ENCODE results near the gene CDH19. TPM values are rescaled to one million over a fixed set of nuclear protein-coding genes. Genes with fewer than 3 reads are reported as not detected.

Gene CDH19
- total and polyA plus RNA-seq, 4 experiments from 2014 or later = not detected

GRCh38 chr18:66564236-66564635 is 39.7 kb downstream of the CDH19 start:
- no peak overlapping the region for H3K27ac ChIP-seq (ENCODE audit: low read depth, low read length)
- intact Hi-C loops (cut with micrococcal nuclease) = no loop called here
- no peak for DNase-seq

GRCh38 chr18:66562279-66562678 is 41.6 kb downstream of the CDH19 start:
- no peaks in the 10 kb centered on the region for H3K4me1 ChIP-seq (ENCODE audit: insufficient read depth, low read length)
- H3K27me3 Mint-ChIP-seq = no peaks in the 10 kb centered on the region
- H3K4me3 ChIP-seq (ENCODE audit: low read length in 2 of 2) = no peak overlapping the region
- POLR2A ChIA-PET (ENCODE audit: partially characterized antibody) = no interaction called here
- H3K4me3 Mint-ChIP-seq = no peak overlapping the region
- intact Hi-C loops (cut with micrococcal nuclease) = no loop called here
- no peaks in the 10 kb centered on the region for H3K9me3 ChIP-seq (ENCODE audit: control insufficient read depth in 1 of 2, low read length in 2 of 2)
- DNase-seq = no peak
- no peaks in the 10 kb centered on the region for H3K4me1 Mint-ChIP-seq
- H3K27ac Mint-ChIP-seq = no peak overlapping the region
- no peak overlapping the region for H3K27ac ChIP-seq (ENCODE audit: low read depth, low read length)
- H3K36me3 Mint-ChIP-seq = no peaks in the 10 kb centered on the region
- CTCF ChIA-PET (ENCODE audit: partially characterized antibody) = no interaction called here
- H3K36me3 ChIP-seq (ENCODE audit: insufficient read depth, low read length) = no peaks in the 10 kb centered on the region
- no peaks in the 10 kb centered on the region for H3K27me3 ChIP-seq (ENCODE audit: insufficient read depth, low read length)
- peaks cover 0 to 4% (median under 1%) of the 10 kb centered on the region in 8 donors for H3K9me3 Mint-ChIP-seq

More at GRCh38 chr18:66564236-66564635, 39.7 kb downstream of the CDH19 start:
- ChIA-PET CTCF (ENCODE audit: partially characterized antibody) (no interaction called here), POLR2A (ENCODE audit: partially characterized antibody) (no interaction called here)
- Mint-ChIP-seq H3K27me3 (no peaks in the 10 kb centered on the region), H3K4me3 (no peak overlapping the region), H3K36me3 (no peaks in the 10 kb centered on the region), H3K4me1 (no peaks in the 10 kb centered on the region), H3K27ac (no peak overlapping the region), H3K9me3 (peaks cover 0 to 4% (median 0%) of the 10 kb centered on the region in 8 donors)
- H3K4me1 ChIP-seq (ENCODE audit: insufficient read depth, low read length) = no peaks in the 10 kb centered on the region
- no peaks in the 10 kb centered on the region for H3K27me3 ChIP-seq (ENCODE audit: insufficient read depth, low read length)
- H3K4me3 ChIP-seq (ENCODE audit: low read length in 2 of 2) = no peak overlapping the region
- H3K9me3 ChIP-seq (ENCODE audit: control insufficient read depth in 1 of 2, low read length in 2 of 2) = no peaks in the 10 kb centered on the region
- no peaks in the 10 kb centered on the region for H3K36me3 ChIP-seq (ENCODE audit: insufficient read depth, low read length)

GRCh38 chr18:66560094-66560493 is 43.8 kb downstream of the CDH19 start:
- DNase-seq = no peak
- H3K9me3 Mint-ChIP-seq = peaks cover 0 to 2% (median 0%) of the 10 kb centered on the region in 8 donors
- POLR2A ChIA-PET (ENCODE audit: partially characterized antibody) = no interaction called here
- no peak overlapping the region for H3K27ac Mint-ChIP-seq
- CTCF ChIA-PET (ENCODE audit: partially characterized antibody) = no interaction called here
- Histone ChIP-seq H3K9me3 (ENCODE audit: control insufficient read depth in 1 of 2, low read length in 2 of 2) (no peaks in the 10 kb centered on the region), H3K27ac (ENCODE audit: low read depth, low read length) (no peak overlapping the region), H3K27me3 (ENCODE audit: insufficient read depth, low read length) (no peaks in the 10 kb centered on the region), H3K4me3 (ENCODE audit: low read length in 2 of 2) (no peak overlapping the region), H3K4me1 (ENCODE audit: insufficient read depth, low read length) (no peaks in the 10 kb centered on the region), H3K36me3 (ENCODE audit: insufficient read depth, low read length) (no peaks in the 10 kb centered on the region)
- no peak overlapping the region for H3K4me3 Mint-ChIP-seq
- intact Hi-C loops (cut with micrococcal nuclease) = no loop called here
- H3K27me3 Mint-ChIP-seq = no peaks in the 10 kb centered on the region
- H3K36me3 Mint-ChIP-seq = no peaks in the 10 kb centered on the region
- no peaks in the 10 kb centered on the region for H3K4me1 Mint-ChIP-seq

GRCh38 chr18:66558773-66559172 is 45.1 kb downstream of the CDH19 start:
- Histone ChIP-seq H3K27ac (ENCODE audit: low read depth, low read length) (no peak overlapping the region), H3K27me3 (ENCODE audit: insufficient read depth, low read length) (no peaks in the 10 kb centered on the region), H3K9me3 (ENCODE audit: control insufficient read depth in 1 of 2, low read length in 2 of 2) (no peaks in the 10 kb centered on the region), H3K4me1 (ENCODE audit: insufficient read depth, low read length) (no peaks in the 10 kb centered on the region), H3K36me3 (ENCODE audit: insufficient read depth, low read length) (no peaks in the 10 kb centered on the region), H3K4me3 (ENCODE audit: low read length in 2 of 2) (no peak overlapping the region)
- H3K36me3 Mint-ChIP-seq = no peaks in the 10 kb centered on the region
- intact Hi-C loops (cut with micrococcal nuclease) = no loop called here
- H3K4me1 Mint-ChIP-seq = no peaks in the 10 kb centered on the region
- ChIA-PET POLR2A (ENCODE audit: partially characterized antibody) (no interaction called here), CTCF (ENCODE audit: partially characterized antibody) (no interaction called here)
- peaks cover 0 to 2% (median 0%) of the 10 kb centered on the region in 8 donors for H3K9me3 Mint-ChIP-seq
- no peaks in the 10 kb centered on the region for H3K27me3 Mint-ChIP-seq
- H3K4me3 Mint-ChIP-seq = no peak overlapping the region
- DNase-seq = no peak
- no peak overlapping the region for H3K27ac Mint-ChIP-seq

- DNase-seq = no peak
- Histone ChIP-seq H3K36me3 (ENCODE audit: insufficient read depth, low read length) (no peaks in the 10 kb centered on the region), H3K4me3 (ENCODE audit: low read length in 2 of 2) (no peak overlapping the region), H3K4me1 (ENCODE audit: insufficient read depth, low read length) (no peaks in the 10 kb centered on the region), H3K9me3 (ENCODE audit: control insufficient read depth in 1 of 2, low read length in 2 of 2) (no peaks in the 10 kb centered on the region), H3K27ac (ENCODE audit: low read depth, low read length) (no peak overlapping the region), H3K27me3 (ENCODE audit: insufficient read depth, low read length) (no peaks in the 10 kb centered on the region)
- CTCF ChIA-PET (ENCODE audit: partially characterized antibody) = no interaction called here
- POLR2A ChIA-PET (ENCODE audit: partially characterized antibody) = no interaction called here
- Mint-ChIP-seq H3K4me1 (no peaks in the 10 kb centered on the region), H3K9me3 (peaks cover 0 to 3% (median 0%) of the 10 kb centered on the region in 8 donors), H3K27ac (no peak overlapping the region), H3K36me3 (no peaks in the 10 kb centered on the region), H3K4me3 (no peak overlapping the region), H3K27me3 (no peaks in the 10 kb centered on the region)
- intact Hi-C loops (cut with micrococcal nuclease) = no loop called here
Measured at GRCh38 chr18:66557091-66557490, 46.8 kb downstream of the CDH19 start.

GRCh38 chr18:66555585-66555984 is 48.3 kb downstream of the CDH19 start:
- intact Hi-C loops (cut with micrococcal nuclease) = no loop called here
- H3K4me1 Mint-ChIP-seq = no peaks in the 10 kb centered on the region
- POLR2A ChIA-PET (ENCODE audit: partially characterized antibody) = no interaction called here

GRCh38 chr18:66553824-66554223 is 50.1 kb downstream of the CDH19 start:
- Histone ChIP-seq H3K9me3 (ENCODE audit: control insufficient read depth in 1 of 2, low read length in 2 of 2) (no peaks in the 10 kb centered on the region), H3K27me3 (ENCODE audit: insufficient read depth, low read length) (no peaks in the 10 kb centered on the region), H3K36me3 (ENCODE audit: insufficient read depth, low read length) (no peaks in the 10 kb centered on the region), H3K4me1 (ENCODE audit: insufficient read depth, low read length) (no peaks in the 10 kb centered on the region), H3K27ac (ENCODE audit: low read depth, low read length) (no peak overlapping the region), H3K4me3 (ENCODE audit: low read length in 2 of 2) (no peak overlapping the region)
- Mint-ChIP-seq H3K4me3 (no peak overlapping the region), H3K27ac (no peak overlapping the region), H3K9me3 (peaks cover 0 to 5% (median 2%) of the 10 kb centered on the region in 8 donors), H3K27me3 (no peaks in the 10 kb centered on the region), H3K36me3 (no peaks in the 10 kb centered on the region), H3K4me1 (no peaks in the 10 kb centered on the region)
- intact Hi-C loops (cut with micrococcal nuclease) = no loop called here
- DNase-seq = no peak
- POLR2A ChIA-PET (ENCODE audit: partially characterized antibody) = no interaction called here
- CTCF ChIA-PET (ENCODE audit: partially characterized antibody) = no interaction called here

More at GRCh38 chr18:66555585-66555984, 48.3 kb downstream of the CDH19 start:
- Histone ChIP-seq H3K4me1 (ENCODE audit: insufficient read depth, low read length) (no peaks in the 10 kb centered on the region), H3K4me3 (ENCODE audit: low read length in 2 of 2) (no peak overlapping the region), H3K36me3 (ENCODE audit: insufficient read depth, low read length) (no peaks in the 10 kb centered on the region), H3K9me3 (ENCODE audit: control insufficient read depth in 1 of 2, low read length in 2 of 2) (no peaks in the 10 kb centered on the region), H3K27ac (ENCODE audit: low read depth, low read length) (no peak overlapping the region), H3K27me3 (ENCODE audit: insufficient read depth, low read length) (no peaks in the 10 kb centered on the region)
- peaks cover 0 to 3% (median 0%) of the 10 kb centered on the region in 8 donors for H3K9me3 Mint-ChIP-seq
- no peaks in the 10 kb centered on the region for H3K27me3 Mint-ChIP-seq
- no peak overlapping the region for H3K27ac Mint-ChIP-seq
- no peaks in the 10 kb centered on the region for H3K36me3 Mint-ChIP-seq
- H3K4me3 Mint-ChIP-seq = no peak overlapping the region
- CTCF ChIA-PET (ENCODE audit: partially characterized antibody) = no interaction called here
- DNase-seq = no peak

- intact Hi-C loops (cut with micrococcal nuclease) = no loop called here
- Histone ChIP-seq H3K9me3 (ENCODE audit: control insufficient read depth in 1 of 2, low read length in 2 of 2) (no peaks in the 10 kb centered on the region), H3K27me3 (ENCODE audit: insufficient read depth, low read length) (no peaks in the 10 kb centered on the region), H3K27ac (ENCODE audit: low read depth, low read length) (no peak overlapping the region), H3K4me3 (ENCODE audit: low read length in 2 of 2) (no peak overlapping the region), H3K4me1 (ENCODE audit: insufficient read depth, low read length) (no peaks in the 10 kb centered on the region), H3K36me3 (ENCODE audit: insufficient read depth, low read length) (no peaks in the 10 kb centered on the region)
- ChIA-PET CTCF (ENCODE audit: partially characterized antibody) (no interaction called here), POLR2A (ENCODE audit: partially characterized antibody) (no interaction called here)
- Mint-ChIP-seq H3K36me3 (no peaks in the 10 kb centered on the region), H3K27ac (no peak overlapping the region), H3K27me3 (no peaks in the 10 kb centered on the region), H3K4me3 (no peak overlapping the region), H3K4me1 (no peaks in the 10 kb centered on the region), H3K9me3 (peaks cover 1 to 10% (median 5%) of the 10 kb centered on the region in 8 donors)
- DNase-seq = no peak
Measured at GRCh38 chr18:66550366-66550765, 53.5 kb downstream of the CDH19 start.

Data from CD4-positive, alpha-beta memory T cell (primary cell).